GM12878 (cell line): Measurements from ENCODE around the gene ITPR2.

Source experiments
- POLR2A ChIP-seq: IDR thresholded peaks from 2 replicates; pipeline ENCODE4 v1.6.1; 2011; ENCODE audit warnings: low read depth, mild to moderate bottlenecking, low read length
- RBBP5 ChIP-seq: fragments of 200-600 bp; sonication (generic); conservative IDR thresholded peaks from 2 replicates; pipeline ENCODE4 v1.6.1; 2016
- ZNF274 ChIP-seq: IDR thresholded peaks from one replicate; pipeline ENCODE4 v1.8.0; 2011; ENCODE audit not compliant: insufficient read length, insufficient read depth

DNA sequence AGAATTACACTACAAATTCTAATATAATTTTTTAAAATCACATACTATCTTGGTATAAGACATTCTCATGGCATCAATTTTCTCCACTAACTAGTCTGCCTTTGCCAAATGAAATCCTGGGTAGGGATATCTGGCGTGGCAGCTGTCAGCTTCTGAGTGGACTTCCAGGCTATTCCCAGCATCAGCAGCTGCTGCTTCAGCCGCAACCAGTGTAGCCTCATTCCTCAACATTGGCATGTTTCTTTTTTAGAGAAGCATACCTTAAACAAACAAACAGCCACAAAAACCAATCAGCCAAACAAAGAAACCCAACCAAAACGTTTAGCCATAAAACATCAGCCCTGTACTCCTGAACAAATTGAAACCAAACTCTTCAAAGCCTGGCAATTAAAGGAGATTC, 401.8 kb downstream of the ITPR2 start:
- TF ChIP-seq RBBP5 (no peak), POLR2A (no peak), ZNF274 (no peak)
